Esophagus muscularis mucosa (tissue), 3 donors: ENCODE data around the gene SREBF1.

ENCODE experiments used
- POLR2A ChIP-seq: fragments of 450-650 bp; IDR thresholded peaks from one replicate; pipeline ENCODE4 v1.6.1; 2017; ENCODE audit warnings: antibody characterized with exemption, moderate library complexity, mild to moderate bottlenecking, low read depth
- POLR2AphosphoS5 ChIP-seq, 2 donors: sonication (generic); formaldehyde crosslinking; IDR thresholded peaks; one replicate each; pipeline ENCODE4 v1.6.1; 2017; ENCODE audit warnings: antibody characterized with exemption in 2 of 2
- TF ChIP-seq, protein P1 (sequence below), 3 experiments: fragments of 200-600 bp in 2 of 3; fragments of 450-650 bp in 1 of 3; sonication (generic) in 2 of 3; IDR thresholded peaks; one replicate each; pipeline ENCODE4 v1.5.1; 2017 to 2019; ENCODE audit warnings: antibody characterized with exemption in 3 of 3, mild to moderate bottlenecking in 2 of 3, moderate library complexity in 1 of 3

DNA sequence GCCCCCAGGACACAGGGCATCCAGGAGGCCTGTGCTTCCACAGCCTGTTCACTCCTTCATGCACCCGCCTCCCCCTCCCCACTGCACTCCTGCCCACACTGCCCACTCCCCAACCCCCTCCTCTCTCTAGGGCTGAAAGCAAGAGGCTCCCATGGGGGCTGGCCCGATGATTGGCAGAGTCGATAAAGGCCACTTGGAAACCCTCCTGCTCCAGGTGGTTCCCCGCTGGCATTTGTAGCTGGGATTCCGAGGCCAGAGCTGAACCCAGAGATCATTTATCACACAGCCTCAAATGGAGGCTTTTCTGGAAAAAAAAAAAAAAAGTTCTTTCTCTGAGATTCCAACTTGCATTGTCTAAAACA lies 74.1 kb downstream of the SREBF1 start:
- TF ChIP-seq, protein P1, sequence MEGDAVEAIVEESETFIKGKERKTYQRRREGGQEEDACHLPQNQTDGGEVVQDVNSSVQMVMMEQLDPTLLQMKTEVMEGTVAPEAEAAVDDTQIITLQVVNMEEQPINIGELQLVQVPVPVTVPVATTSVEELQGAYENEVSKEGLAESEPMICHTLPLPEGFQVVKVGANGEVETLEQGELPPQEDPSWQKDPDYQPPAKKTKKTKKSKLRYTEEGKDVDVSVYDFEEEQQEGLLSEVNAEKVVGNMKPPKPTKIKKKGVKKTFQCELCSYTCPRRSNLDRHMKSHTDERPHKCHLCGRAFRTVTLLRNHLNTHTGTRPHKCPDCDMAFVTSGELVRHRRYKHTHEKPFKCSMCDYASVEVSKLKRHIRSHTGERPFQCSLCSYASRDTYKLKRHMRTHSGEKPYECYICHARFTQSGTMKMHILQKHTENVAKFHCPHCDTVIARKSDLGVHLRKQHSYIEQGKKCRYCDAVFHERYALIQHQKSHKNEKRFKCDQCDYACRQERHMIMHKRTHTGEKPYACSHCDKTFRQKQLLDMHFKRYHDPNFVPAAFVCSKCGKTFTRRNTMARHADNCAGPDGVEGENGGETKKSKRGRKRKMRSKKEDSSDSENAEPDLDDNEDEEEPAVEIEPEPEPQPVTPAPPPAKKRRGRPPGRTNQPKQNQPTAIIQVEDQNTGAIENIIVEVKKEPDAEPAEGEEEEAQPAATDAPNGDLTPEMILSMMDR (IDR thresholded peaks at IDR 0.05): no peak
- no peak for TF ChIP-seq POLR2AphosphoS5 (IDR thresholded peaks at IDR 0.05)
- no peak for TF ChIP-seq POLR2A
